Loucy (cell line): Measurements from ENCODE around the gene OR2H2.
A peak's percentile ranks its signal among the peaks of the same experiment; 100 is the strongest.

Source experiments
- H2AFZ ChIP-seq: fragments of 200-600 bp; sonication (generic); 2 replicates; pipeline ENCODE4 v1.6.0; 2016; ENCODE audit warnings: antibody characterized with exemption, mild to moderate bottlenecking, low read length, moderate library complexity
- H3F3A ChIP-seq: fragments of 200-600 bp; 2 replicates; pipeline ENCODE4 v1.6.0; 2016; ENCODE audit warnings: antibody characterized with exemption, low read depth, mild to moderate bottlenecking
- H3K27me3 ChIP-seq: fragments of 200-600 bp; sonication (generic); 2 replicates; pipeline ENCODE4 v1.6.1; 2014; ENCODE audit warnings: low read length, mild to moderate bottlenecking; ENCODE audit not compliant: insufficient read depth, poor library complexity, severe bottlenecking
- H3K36me3 ChIP-seq: fragments of 200-600 bp; sonication (generic); 2 replicates; pipeline ENCODE4 v1.6.1; 2016; ENCODE audit warnings: low read length; ENCODE audit not compliant: insufficient read depth
- H3K4me1 ChIP-seq: fragments of 200-600 bp; sonication (generic); 2 replicates; pipeline ENCODE4 v1.5.1; 2014; ENCODE audit warnings: low read length, mild to moderate bottlenecking; ENCODE audit not compliant: insufficient read depth, poor library complexity, severe bottlenecking
- H3K4me2 ChIP-seq: fragments of 200-600 bp; sonication (generic); 2 replicates; pipeline ENCODE4 v1.6.0; 2014; ENCODE audit warnings: antibody characterized with exemption, low read length, low read depth, mild to moderate bottlenecking; ENCODE audit not compliant: poor library complexity, severe bottlenecking
- H3K4me3 ChIP-seq: fragments of 200-600 bp; sonication (generic); 2 replicates; pipeline ENCODE4 v1.5.1; 2014; ENCODE audit warnings: low read length, mild to moderate bottlenecking, mixed read lengths; ENCODE audit not compliant: poor library complexity, severe bottlenecking
- H3K79me2 ChIP-seq: fragments of 200-600 bp; sonication (generic); 2 replicates; pipeline ENCODE4 v1.6.1; 2014; ENCODE audit warnings: low read length; ENCODE audit not compliant: insufficient read depth
- H3K9ac ChIP-seq: fragments of 200-600 bp; sonication (generic); 2 replicates; pipeline ENCODE4 v1.6.0; 2014; ENCODE audit warnings: mild to moderate bottlenecking, low read depth, low read length, moderate library complexity; ENCODE audit not compliant: poor library complexity, severe bottlenecking
- H3K9me2 ChIP-seq: fragments of 200-600 bp; sonication (generic); replicated peaks from 2 replicates; pipeline ENCODE4 v1.6.1; 2016; ENCODE audit warnings: low read depth, low read length, mixed read lengths
- H3K9me3 ChIP-seq: fragments of 200-600 bp; sonication (generic); 2 replicates; pipeline ENCODE4 v1.6.1; 2014; ENCODE audit warnings: mild to moderate bottlenecking, antibody characterized with exemption, low read length, low read depth; ENCODE audit not compliant: insufficient read depth
- H4K20me1 ChIP-seq: fragments of 200-600 bp; sonication (generic); 2 replicates; pipeline ENCODE4 v1.6.0; 2014; ENCODE audit warnings: antibody characterized with exemption, low read length, mild to moderate bottlenecking; ENCODE audit not compliant: insufficient read depth, poor library complexity, severe bottlenecking
- CTCF ChIP-seq: fragments of 200-600 bp; sonication (generic); conservative IDR thresholded peaks from 2 replicates; pipeline ENCODE4 v1.5.1; 2014; ENCODE audit warnings: mild to moderate bottlenecking, antibody characterized with exemption, low read length
- EZH2phosphoT487 ChIP-seq: fragments of 200-600 bp; IDR thresholded peaks from 2 replicates; pipeline ENCODE4 v1.6.1; 2018; ENCODE audit warnings: antibody characterized with exemption, mild to moderate bottlenecking, moderate library complexity, borderline replicate concordance

The OR2H2 gene

GRCh38 chr6:29552512-29553051 is 32.3 kb upstream of the OR2H2 start:
- peak overlapping the region; percentile 67; the same call in 1 of the 2 replicates for H2AFZ ChIP-seq

GRCh38 chr6:29553268-29554057 is 31.5 kb upstream of the OR2H2 start:
- no peak overlapping the region for H3K9ac ChIP-seq
- TF ChIP-seq EZH2phosphoT487 (no peak), CTCF (no peak)
- H2AFZ ChIP-seq = no peak overlapping the region
- no peaks in the 10 kb centered on the region for H3K27me3 ChIP-seq
- H3K9me3 ChIP-seq = no peaks in the 10 kb centered on the region
- no peaks in the 10 kb centered on the region for H3K4me1 ChIP-seq
- no peaks in the 10 kb centered on the region for H3K79me2 ChIP-seq
- H3K4me3 ChIP-seq = no peak overlapping the region
- no peaks in the 10 kb centered on the region for H3F3A ChIP-seq
- no peaks in the 10 kb centered on the region for H4K20me1 ChIP-seq
- no peaks in the 10 kb centered on the region for H3K9me2 ChIP-seq
- no peak overlapping the region for H3K4me2 ChIP-seq
- no peaks in the 10 kb centered on the region for H3K36me3 ChIP-seq

More at GRCh38 chr6:29552512-29553051, 32.3 kb upstream of the OR2H2 start:
- Histone ChIP-seq H3K4me3 (no peak overlapping the region), H3K79me2 (no peaks in the 10 kb centered on the region), H3K36me3 (no peaks in the 10 kb centered on the region), H3K4me2 (no peak overlapping the region), H3F3A (no peaks in the 10 kb centered on the region), H3K9ac (no peak overlapping the region), H3K4me1 (no peaks in the 10 kb centered on the region), H3K27me3 (no peaks in the 10 kb centered on the region), H4K20me1 (no peaks in the 10 kb centered on the region), H3K9me3 (no peaks in the 10 kb centered on the region), H3K9me2 (no peaks in the 10 kb centered on the region)
- no peak for TF ChIP-seq EZH2phosphoT487
- no peak for TF ChIP-seq CTCF

GRCh38 chr6:29554764-29555163 is 30.2 kb upstream of the OR2H2 start:
- no peaks in the 10 kb centered on the region for H4K20me1 ChIP-seq
- H3K9me3 ChIP-seq = no peaks in the 10 kb centered on the region
- no peaks in the 10 kb centered on the region for H3K36me3 ChIP-seq
- H3K4me1 ChIP-seq = no peaks in the 10 kb centered on the region
- no peaks in the 10 kb centered on the region for H3K79me2 ChIP-seq
- TF ChIP-seq CTCF = no peak
- no peak for TF ChIP-seq EZH2phosphoT487
- H3K27me3 ChIP-seq = no peaks in the 10 kb centered on the region
- H3F3A ChIP-seq = no peaks in the 10 kb centered on the region
- no peak overlapping the region for H2AFZ ChIP-seq
- H3K4me3 ChIP-seq = no peak overlapping the region
- H3K9ac ChIP-seq = no peak overlapping the region
- H3K9me2 ChIP-seq = no peaks in the 10 kb centered on the region
- no peak overlapping the region for H3K4me2 ChIP-seq
